Measurements from ENCODE around the gene OR6B2. TPM values are rescaled to one million over a fixed set of nuclear protein-coding genes. Genes with fewer than 3 reads are reported as not detected.

OR6B2 gene
- total and polyA plus RNA-seq, 8 donors, result not detected

GRCh38 chr2:239993291-239993690 is 36.9 kb downstream of the OR6B2 start:
- WGBS, 5 donors, result 85 to 96% (median 90%) methylated on average over 2 of the region's 2 CpGs
- Histone ChIP-seq H3K4me3 (no peak overlapping the region), H3K36me3 (peaks cover 12 to 83% (median 70%) of the 10 kb centered on the region in 4 donors), H3K9me3 (no peaks in the 10 kb centered on the region), H3K27me3 (no peaks in the 10 kb centered on the region), H3K27ac (no peak overlapping the region), H3K4me1 (peaks cover 0 to 12% (median 5%) of the 10 kb centered on the region in 4 donors)
- TF ChIP-seq POLR2A (IDR thresholded peaks at IDR 0.05), result no peak
- TF ChIP-seq CTCF (IDR thresholded peaks at IDR 0.05), result no peak
- no peak for TF ChIP-seq EP300 (IDR thresholded peaks at IDR 0.05)
- no peak for TF ChIP-seq POLR2AphosphoS5 (IDR thresholded peaks at IDR 0.05)
- intact Hi-C loops (cut with DNase I; ENCODE audit: low total_unique reads), result no loop called here
- DNase-seq, result no peak

- peaks cover 24 to 89% (median 74%) of the 10 kb centered on the region in 4 donors for H3K36me3 ChIP-seq
- no peaks in the 10 kb centered on the region for H3K9me3 ChIP-seq
- H3K27me3 ChIP-seq, result no peaks in the 10 kb centered on the region
- peak in 1 of 2 donors; percentile 79 for DNase-seq
- peak overlapping the region in 1 of 5 donors; percentile 70 for H3K27ac ChIP-seq
- peaks cover 0 to 12% (median 5%) of the 10 kb centered on the region in 4 donors for H3K4me1 ChIP-seq
- TF ChIP-seq POLR2A (IDR thresholded peaks at IDR 0.05) (no peak), CTCF (IDR thresholded peaks at IDR 0.05) (peak in 5 of 7 experiments; percentile 57 to 83 (median 69)), EP300 (IDR thresholded peaks at IDR 0.05) (no peak), POLR2AphosphoS5 (IDR thresholded peaks at IDR 0.05) (peak in 1 of 3 donors; percentile 2)
- 1 to 7% (median 5%) methylated on average over 3 of the region's 3 CpGs for WGBS, 5 donors
- intact Hi-C loops (cut with DNase I; ENCODE audit: low total_unique reads), result no loop called here
- H3K4me3 ChIP-seq, result no peak overlapping the region
Observed at GRCh38 chr2:239991689-239992314, 38.4 kb downstream of the OR6B2 start.

- intact Hi-C loops (cut with DNase I; ENCODE audit: low total_unique reads), result no loop called here
- 51 to 81% (median 54%) methylated on average over 14 of the region's 14 CpGs for WGBS, 5 donors
- TF ChIP-seq POLR2A (IDR thresholded peaks at IDR 0.05) (no peak), POLR2AphosphoS5 (IDR thresholded peaks at IDR 0.05) (no peak), CTCF (IDR thresholded peaks at IDR 0.05) (no peak), EP300 (IDR thresholded peaks at IDR 0.05) (no peak)
- Histone ChIP-seq H3K36me3 (peaks cover 24 to 89% (median 78%) of the 10 kb centered on the region in 4 donors), H3K27me3 (no peaks in the 10 kb centered on the region), H3K9me3 (no peaks in the 10 kb centered on the region), H3K27ac (peak overlapping the region in 1 of 5 donors; percentile 70), H3K4me1 (peaks cover 0 to 12% (median 5%) of the 10 kb centered on the region in 4 donors), H3K4me3 (no peak overlapping the region)
- DNase-seq, result peak in 1 of 2 donors; percentile 42
Observed at GRCh38 chr2:239990966-239991365, 39.3 kb downstream of the OR6B2 start.

GRCh38 chr2:239985356-239985755 is 44.9 kb downstream of the OR6B2 start:
- TF ChIP-seq POLR2A (IDR thresholded peaks at IDR 0.05) (no peak), CTCF (IDR thresholded peaks at IDR 0.05) (no peak), EP300 (IDR thresholded peaks at IDR 0.05) (no peak), POLR2AphosphoS5 (IDR thresholded peaks at IDR 0.05) (no peak)
- 94 to 98% (median 97%) methylated on average over 5 of the region's 5 CpGs for WGBS, 5 donors
- H3K4me3 ChIP-seq, result no peak overlapping the region
- H3K4me1 ChIP-seq, result no peaks in the 10 kb centered on the region
- H3K27ac ChIP-seq, result no peak overlapping the region
- DNase-seq, result no peak
- peaks cover 0 to 7% (median 2%) of the 10 kb centered on the region in 4 donors for H3K9me3 ChIP-seq
- H3K27me3 ChIP-seq, result no peaks in the 10 kb centered on the region
- intact Hi-C loops (cut with DNase I; ENCODE audit: low total_unique reads), result loop anchor here (10.0 kb wide), 1 partner anchor 951 kb away; no protein-coding TSS in a partner anchor
- peaks cover 43 to 92% (median 90%) of the 10 kb centered on the region in 4 donors for H3K36me3 ChIP-seq
